CD4-positive, alpha-beta memory T cell (primary cell): Measurements from ENCODE around the gene ELK1. TPM values are rescaled to one million over a fixed set of nuclear protein-coding genes. Genes with fewer than 3 reads are reported as not detected.
"Not testable (repeated sequence)": the region's sequence is repeated elsewhere in the genome, so short reads cannot be mapped to it uniquely, and the experiment has no call there.

Source experiments
- CTCF ChIA-PET: fragments of 350-600 bp; sonication (Branson Sonifier 250); formaldehyde crosslinking; loops from one replicate; lab custom pipeline; 2021; ENCODE audit warnings: inconsistent platforms; ENCODE audit not compliant: partially characterized antibody; lab: Charles Lee
- POLR2A ChIA-PET: fragments of 350-600 bp; sonication (Branson Sonifier 250); formaldehyde crosslinking; loops from one replicate; lab custom pipeline; 2021; ENCODE audit not compliant: partially characterized antibody; lab: Charles Lee
- DNase-seq, 5 donors: peaks; one replicate each; pipeline versions ENCODE4 v3.0.0 to v3.0.0-alpha.2; 2020 to 2022; ENCODE audit warnings: mixed read lengths in 1 of 5
- H3K27ac ChIP-seq: one replicate; pipeline ENCODE4 v1.7.0; 2013; ENCODE audit warnings: low read depth, low read length
- H3K27me3 ChIP-seq: 2 replicates; pipeline ENCODE4 v1.7.0; 2013; ENCODE audit warnings: mild to moderate bottlenecking, low read length, moderate library complexity; ENCODE audit not compliant: insufficient read depth
- H3K36me3 ChIP-seq: 2 replicates; pipeline ENCODE4 v1.7.0; 2013; ENCODE audit warnings: mild to moderate bottlenecking, low read length, moderate library complexity; ENCODE audit not compliant: insufficient read depth
- H3K4me1 ChIP-seq: 2 replicates; pipeline ENCODE4 v1.7.0; 2013; ENCODE audit warnings: mild to moderate bottlenecking, low read length, moderate library complexity; ENCODE audit not compliant: insufficient read depth
- H3K4me3 ChIP-seq, 2 donors: one replicate each; pipeline ENCODE4 v1.7.0; 2013; ENCODE audit warnings: low read length in 2 of 2, mild to moderate bottlenecking in 1 of 2
- H3K9me3 ChIP-seq, 2 donors: one replicate each; pipeline ENCODE4 v1.7.0; 2013; ENCODE audit warnings: low read length in 2 of 2, control low read depth in 1 of 2; ENCODE audit not compliant: control insufficient read depth in 1 of 2
- H3K27ac Mint-ChIP-seq, 7 donors: one replicate each; pipeline ENCODE4 v1.8.0; 2020 to 2021; ENCODE audit warnings: mixed read lengths in 7 of 7, mild to moderate bottlenecking in 6 of 7, inconsistent platforms in 3 of 7, moderate library complexity in 3 of 7
- H3K27me3 Mint-ChIP-seq, 2 donors: one replicate each; pipeline ENCODE4 v1.8.0; 2020 to 2021; ENCODE audit warnings: mixed read lengths in 2 of 2
- H3K36me3 Mint-ChIP-seq, 2 donors: one replicate each; pipeline ENCODE4 v1.8.0; 2020 to 2021; ENCODE audit warnings: mixed read lengths in 2 of 2, inconsistent platforms in 1 of 2, mild to moderate bottlenecking in 1 of 2
- H3K4me1 Mint-ChIP-seq, 4 donors: one replicate each; pipeline ENCODE4 v1.8.0; 2020 to 2021; ENCODE audit warnings: mixed read lengths in 4 of 4, mild to moderate bottlenecking in 1 of 4
- H3K4me3 Mint-ChIP-seq, 8 donors: one replicate each; pipeline ENCODE4 v1.8.0; 2020 to 2021; ENCODE audit warnings: mixed read lengths in 8 of 8, mild to moderate bottlenecking in 7 of 8, moderate library complexity in 6 of 8, inconsistent platforms in 3 of 8
- H3K9me3 Mint-ChIP-seq, 8 donors: one replicate each; pipeline ENCODE4 v1.8.0; 2020 to 2021; ENCODE audit warnings: mixed read lengths in 8 of 8, mild to moderate bottlenecking in 5 of 8, inconsistent platforms in 3 of 8, moderate library complexity in 1 of 8
- intact Hi-C: fragments of 100-400 bp; cut with micrococcal nuclease; formaldehyde crosslinking; loops from one replicate; pipeline ENCODE4 v1.15.1; 2023
- polyA plus RNA-seq, 2 donors: library from polyadenylated mRNA; unstranded; fragments of 300-500 nt; fragmentation: Illumina TruSeq; gene quantifications; one replicate each; pipeline ENCODE4 v1.2.3, GENCODE V29; 2021
- total RNA-seq, 2 experiments: library from RNA; stranded (reverse); gene quantifications; one replicate each; pipeline ENCODE4 v1.2.3, GENCODE V29; 2021

ELK1 gene
- total and polyA plus RNA-seq, 4 experiments from 2014 or later = 21.9 to 38.3 (median 29.5) TPM

- Histone ChIP-seq H3K27me3 (no peaks in the 10 kb centered on the region), H3K4me3 (no peak overlapping the region), H3K36me3 (no peaks in the 10 kb centered on the region), H3K4me1 (no peaks in the 10 kb centered on the region), H3K9me3 (no peaks in the 10 kb centered on the region), H3K27ac (no peak overlapping the region)
- no peaks in the 10 kb centered on the region for H3K9me3 Mint-ChIP-seq
- no peak overlapping the region for H3K4me3 Mint-ChIP-seq
- no peaks in the 10 kb centered on the region for H3K27me3 Mint-ChIP-seq
- DNase-seq = no peak
- no peak overlapping the region for H3K27ac Mint-ChIP-seq
- intact Hi-C loops = no loop called here
- CTCF ChIA-PET = no interaction called here
- H3K36me3 Mint-ChIP-seq = no peaks in the 10 kb centered on the region
- POLR2A ChIA-PET = no interaction called here
- H3K4me1 Mint-ChIP-seq = peaks cover 0 to 4% (median under 1%) of the 10 kb centered on the region in 4 donors
Observed at GRCh38 chrX:47607091-47607490, 43.3 kb downstream of the ELK1 start.

- no peak for DNase-seq
- peaks cover 0 to 4% (median under 1%) of the 10 kb centered on the region in 4 donors for H3K4me1 Mint-ChIP-seq
- H3K27ac Mint-ChIP-seq = no peak overlapping the region
- ChIA-PET POLR2A (no interaction called here), CTCF (no interaction called here)
- no peaks in the 10 kb centered on the region for H3K36me3 Mint-ChIP-seq
- Histone ChIP-seq H3K4me3 (no peak overlapping the region), H3K4me1 (no peaks in the 10 kb centered on the region), H3K9me3 (no peaks in the 10 kb centered on the region), H3K27ac (no peak overlapping the region), H3K27me3 (no peaks in the 10 kb centered on the region), H3K36me3 (no peaks in the 10 kb centered on the region)
- intact Hi-C loops = no loop called here
- H3K9me3 Mint-ChIP-seq = peaks cover 0 to 17% (median 6%) of the 10 kb centered on the region in 8 donors
- no peak overlapping the region for H3K4me3 Mint-ChIP-seq
- H3K27me3 Mint-ChIP-seq = no peaks in the 10 kb centered on the region
Observed at GRCh38 chrX:47605024-47605423, 45.3 kb downstream of the ELK1 start.

- POLR2A ChIA-PET, CTCF ChIA-PET, DNase-seq, H3K36me3 ChIP-seq, intact Hi-C loops, H3K27me3 ChIP-seq, H3K4me3 ChIP-seq, H3K27me3 Mint-ChIP-seq, H3K4me1 Mint-ChIP-seq, H3K27ac ChIP-seq, H3K36me3 Mint-ChIP-seq, H3K4me1 ChIP-seq, H3K4me3 Mint-ChIP-seq, H3K9me3 ChIP-seq, H3K27ac Mint-ChIP-seq: not testable (repeated sequence)
- H3K9me3 Mint-ChIP-seq = peaks cover 0 to 26% (median 14%) of the 10 kb centered on the region in 8 donors
Observed at GRCh38 chrX:47603125-47603524, 47.2 kb downstream of the ELK1 start.

- peaks cover 0 to 49% (median 32%) of the 10 kb centered on the region in 8 donors for H3K9me3 Mint-ChIP-seq
- no peaks in the 10 kb centered on the region for H3K27me3 ChIP-seq
- DNase-seq = no peak
- no peak overlapping the region for H3K27ac ChIP-seq
- H3K36me3 ChIP-seq = no peaks in the 10 kb centered on the region
- POLR2A ChIA-PET = interaction anchor here (2.3 to 4.1 kb wide), 2 partner anchors 15 to 40 kb away, joined by 11 to 42 read pairs; partner anchors contain the start of gene TIMP1
- H3K4me1 ChIP-seq = peaks cover 19% of the 10 kb centered on the region
- intact Hi-C loops = no loop called here
- CTCF ChIA-PET = interaction anchor here (1.5 kb wide), 1 partner anchor 31 kb away, joined by 4 read pairs; no protein-coding TSS in a partner anchor
- peaks cover 10 to 16% of the 10 kb centered on the region in 2 donors for H3K36me3 Mint-ChIP-seq
- H3K27me3 Mint-ChIP-seq = no peaks in the 10 kb centered on the region
- H3K4me1 Mint-ChIP-seq = peaks cover 9 to 24% (median 14%) of the 10 kb centered on the region in 4 donors
- peaks cover 0 to 3% of the 10 kb centered on the region in 2 donors for H3K9me3 ChIP-seq
- no peak overlapping the region for H3K4me3 ChIP-seq
- H3K27ac Mint-ChIP-seq = peak overlapping the region in 1 of 7 donors; percentile 82
- no peak overlapping the region for H3K4me3 Mint-ChIP-seq
Observed at GRCh38 chrX:47597222-47597621, 53.1 kb downstream of the ELK1 start.

GRCh38 chrX:47596256-47596655, 54.1 kb downstream of the ELK1 start:
- ChIA-PET CTCF (no interaction called here), POLR2A (interaction anchor here (1.0 to 4.1 kb wide), 9 partner anchors 9 to 378 kb away, joined by 3 to 42 read pairs (median 6); partner anchors contain the start of genes CDK16, CFP, ELK1 and TIMP1)
- H3K4me3 Mint-ChIP-seq = peak overlapping the region in 4 of 8 donors; percentile 41 to 66 (median 56)
- H3K4me1 Mint-ChIP-seq = peaks cover 9 to 24% (median 14%) of the 10 kb centered on the region in 4 donors
- intact Hi-C loops = no loop called here
- peaks cover 0 to 45% (median 32%) of the 10 kb centered on the region in 8 donors for H3K9me3 Mint-ChIP-seq
- H3K9me3 ChIP-seq = peaks cover 0 to 3% of the 10 kb centered on the region in 2 donors
- no peaks in the 10 kb centered on the region for H3K27me3 Mint-ChIP-seq
- no peaks in the 10 kb centered on the region for H3K27me3 ChIP-seq
- H3K36me3 Mint-ChIP-seq = peaks cover 10 to 16% of the 10 kb centered on the region in 2 donors
- no peak overlapping the region for H3K27ac ChIP-seq
- no peaks in the 10 kb centered on the region for H3K36me3 ChIP-seq
- peaks cover 19% of the 10 kb centered on the region for H3K4me1 ChIP-seq
- H3K4me3 ChIP-seq = no peak overlapping the region
- DNase-seq = no peak
- peak overlapping the region in 5 of 7 donors; percentile 48 to 89 (median 55) for H3K27ac Mint-ChIP-seq

- no peaks in the 10 kb centered on the region for H3K27me3 ChIP-seq
- intact Hi-C loops = no loop called here
- no peak overlapping the region for H3K4me3 ChIP-seq
- H3K27ac ChIP-seq = no peak overlapping the region
- POLR2A ChIA-PET = interaction anchor here (1.0 to 4.1 kb wide), 9 partner anchors 9 to 378 kb away, joined by 3 to 42 read pairs (median 6); partner anchors contain the start of genes CDK16, CFP, ELK1 and TIMP1
- peaks cover 19% of the 10 kb centered on the region for H3K4me1 ChIP-seq
- no peaks in the 10 kb centered on the region for H3K36me3 ChIP-seq
- peak overlapping the region in 5 of 8 donors; percentile 20 to 66 (median 48) for H3K4me3 Mint-ChIP-seq
- peaks cover 0 to 40% (median 32%) of the 10 kb centered on the region in 8 donors for H3K9me3 Mint-ChIP-seq
- CTCF ChIA-PET = no interaction called here
- no peak for DNase-seq
- H3K27me3 Mint-ChIP-seq = no peaks in the 10 kb centered on the region
- peaks cover 9 to 24% (median 14%) of the 10 kb centered on the region in 4 donors for H3K4me1 Mint-ChIP-seq
- H3K27ac Mint-ChIP-seq = peak overlapping the region in 6 of 7 donors; percentile 48 to 89 (median 66)
- peaks cover 10 to 16% of the 10 kb centered on the region in 2 donors for H3K36me3 Mint-ChIP-seq
- H3K9me3 ChIP-seq = peaks cover 0 to 3% of the 10 kb centered on the region in 2 donors
Observed at GRCh38 chrX:47595716-47596251, 54.6 kb downstream of the ELK1 start.

- intact Hi-C loops = no loop called here
- Histone ChIP-seq H3K4me1 (peaks cover 19% of the 10 kb centered on the region), H3K36me3 (no peaks in the 10 kb centered on the region), H3K27me3 (no peaks in the 10 kb centered on the region), H3K27ac (no peak overlapping the region), H3K4me3 (no peak overlapping the region), H3K9me3 (peaks cover 0 to 3% of the 10 kb centered on the region in 2 donors)
- ChIA-PET CTCF (interaction anchor here (0.7 kb wide), 1 partner anchor 51 kb away, joined by 3 read pairs; no protein-coding TSS in a partner anchor), POLR2A (no interaction called here)
- peaks cover 0 to 25% (median 17%) of the 10 kb centered on the region in 8 donors for H3K9me3 Mint-ChIP-seq
- H3K4me1 Mint-ChIP-seq = peaks cover 9 to 24% (median 14%) of the 10 kb centered on the region in 4 donors
- DNase-seq = no peak
- no peaks in the 10 kb centered on the region for H3K27me3 Mint-ChIP-seq
- peaks cover 10 to 16% of the 10 kb centered on the region in 2 donors for H3K36me3 Mint-ChIP-seq
- H3K27ac Mint-ChIP-seq = no peak overlapping the region
- no peak overlapping the region for H3K4me3 Mint-ChIP-seq
Observed at GRCh38 chrX:47593522-47593921, 56.8 kb downstream of the ELK1 start.
